IMR-90 (cell line): ENCODE measurements around the gene CHD6. TPM values are rescaled to one million over a fixed set of nuclear protein-coding genes. Genes with fewer than 3 reads are reported as not detected.

ENCODE experiments used
- ATAC-seq: fragments of 200-7000 bp; cut with Tn5 transposase; 2 replicates; pipeline ENCODE4 v1.9.1; 2020; ENCODE audit warnings: low read depth, mild to moderate bottlenecking, moderate library complexity
- BruUV-seq: library from RNA; stranded (reverse); fragments of 400-500 nt; replicated peaks from 2 replicates; lab custom pipeline; 2021; lab: Mats Ljungman, UMichigan
- CTCF ChIA-PET: fragments of 300-600 bp; formaldehyde crosslinking; extraction: SDS; loops from one replicate; lab custom pipeline; 2021; ENCODE audit warnings: antibody characterized with exemption; lab: Yijun Ruan, JAX
- POLR2A ChIA-PET: fragments of 300-600 bp; sonication (Branson Sonifier 250); formaldehyde crosslinking; loops from one replicate; lab custom pipeline; 2022; ENCODE audit warnings: antibody characterized with exemption; ENCODE audit not compliant: unreplicated experiment; lab: Charles Lee
- DNase-seq: peaks from one replicate; pipeline ENCODE4 v3.0.0; 2013
- H2AFZ ChIP-seq: replicated peaks from 2 replicates; pipeline ENCODE3; 2013; ENCODE audit warnings: low read length, mild to moderate bottlenecking; ENCODE audit not compliant: poor library complexity
- H2AK5ac ChIP-seq: 2 replicates; pipeline ENCODE4 v1.6.1; 2013; ENCODE audit warnings: low read depth, low read length, inconsistent platforms
- H2AK9ac ChIP-seq: replicated peaks from 2 replicates; pipeline ENCODE3; 2013; ENCODE audit warnings: mild to moderate bottlenecking, low read depth, low read length, moderate library complexity; ENCODE audit not compliant: poor library complexity
- H2BK120ac ChIP-seq: 2 replicates; pipeline ENCODE4 v1.6.1; 2013; ENCODE audit warnings: low read depth, low read length, inconsistent platforms
- H2BK15ac ChIP-seq: 3 replicates; pipeline ENCODE4 v1.6.1; 2013; ENCODE audit warnings: low read depth, low read length, inconsistent platforms
- H2BK20ac ChIP-seq: 2 replicates; pipeline ENCODE4 v1.6.1; 2013; ENCODE audit warnings: low read depth, mild to moderate bottlenecking, inconsistent platforms, low read length, moderate library complexity
- H2BK5ac ChIP-seq: 2 replicates; pipeline ENCODE4 v1.6.1; 2013; ENCODE audit warnings: mild to moderate bottlenecking, low read depth, low read length, inconsistent platforms; ENCODE audit not compliant: poor library complexity, severe bottlenecking
- H3K14ac ChIP-seq: replicated peaks from 2 replicates; pipeline ENCODE4 v1.6.1; 2013; ENCODE audit warnings: low read depth, low read length, inconsistent platforms
- H3K18ac ChIP-seq: 2 replicates; pipeline ENCODE4 v1.6.1; 2013; ENCODE audit warnings: low read depth, low read length, control low read depth
- H3K23ac ChIP-seq: 2 replicates; pipeline ENCODE4 v1.6.1; 2013; ENCODE audit warnings: low read depth, low read length, inconsistent platforms
- H3K27ac ChIP-seq: 2 replicates; pipeline ENCODE4 v1.5.1; 2013; ENCODE audit warnings: mild to moderate bottlenecking, control low read depth, low read length; ENCODE audit not compliant: insufficient read depth
- H3K27me3 ChIP-seq: 2 replicates; pipeline ENCODE4 v1.6.1; 2013; ENCODE audit warnings: low read length; ENCODE audit not compliant: control insufficient read depth, insufficient read depth
- H3K36me3 ChIP-seq: 2 replicates; pipeline ENCODE4 v1.6.1; 2013; ENCODE audit warnings: low read length, mixed read lengths; ENCODE audit not compliant: control insufficient read depth, insufficient read depth
- H3K4ac ChIP-seq: 2 replicates; pipeline ENCODE4 v1.6.1; 2013; ENCODE audit warnings: low read depth, low read length, inconsistent platforms
- H3K4me1 ChIP-seq: 2 replicates; pipeline ENCODE4 v1.6.1; 2013; ENCODE audit warnings: low read length, mixed read lengths; ENCODE audit not compliant: control insufficient read depth, insufficient read depth
- H3K4me2 ChIP-seq: 2 replicates; pipeline ENCODE4 v1.6.1; 2013; ENCODE audit warnings: low read depth, mild to moderate bottlenecking, control low read depth, low read length, moderate library complexity
- H3K4me3 ChIP-seq: 2 replicates; pipeline ENCODE4 v1.5.1; 2013; ENCODE audit warnings: low read depth, mild to moderate bottlenecking, control low read depth, low read length, moderate library complexity; ENCODE audit not compliant: insufficient read depth
- H3K56ac ChIP-seq: 2 replicates; pipeline ENCODE4 v1.6.1; 2013; ENCODE audit warnings: low read length, inconsistent platforms; ENCODE audit not compliant: insufficient read depth; ENCODE audit errors: extremely low read depth
- H3K79me1 ChIP-seq, 2 experiments: 2 replicates each; pipeline ENCODE4 v1.6.1; 2013; ENCODE audit warnings: low read length in 2 of 2, inconsistent platforms in 1 of 2, low read depth in 1 of 2
- H3K9ac ChIP-seq: 2 replicates; pipeline ENCODE4 v1.6.1; 2013; ENCODE audit warnings: low read depth, low read length, control low read depth
- H3K9me1 ChIP-seq: 2 replicates; pipeline ENCODE4 v1.6.1; 2013; ENCODE audit warnings: low read length, inconsistent platforms; ENCODE audit not compliant: insufficient read depth
- H3K9me3 ChIP-seq: 2 replicates; pipeline ENCODE4 v1.6.1; 2013; ENCODE audit warnings: low read length; ENCODE audit not compliant: control insufficient read depth, insufficient read depth
- H4K20me1 ChIP-seq: 2 replicates; pipeline ENCODE4 v1.6.1; 2013; ENCODE audit warnings: low read length, inconsistent platforms; ENCODE audit not compliant: insufficient read depth
- H4K5ac ChIP-seq: 2 replicates; pipeline ENCODE4 v1.6.1; 2013; ENCODE audit warnings: mild to moderate bottlenecking, low read depth, low read length, control low read depth
- H4K8ac ChIP-seq, 2 experiments: 2 replicates each; pipeline ENCODE4 v1.6.1; 2013; ENCODE audit warnings: low read depth in 2 of 2, low read length in 2 of 2, control low read depth in 1 of 2, inconsistent platforms in 1 of 2
- H4K91ac ChIP-seq: 2 replicates; pipeline ENCODE4 v1.6.1; 2013; ENCODE audit warnings: low read depth, low read length, inconsistent platforms; ENCODE audit not compliant: insufficient read depth
- CHD1 ChIP-seq: IDR thresholded peaks from 2 replicates; pipeline ENCODE4 v1.6.1; 2012; ENCODE audit warnings: low read depth, low read length, improper control_type of control experiment
- FOS ChIP-seq: fragments of 150-350 bp; IDR thresholded peaks from 2 replicates; pipeline ENCODE4 v1.6.1; 2016; ENCODE audit warnings: low read depth, low read length
- NFE2L2 ChIP-seq: fragments of 150-350 bp; IDR thresholded peaks from 2 replicates; pipeline ENCODE4 v1.6.1; 2016; ENCODE audit warnings: low read depth, mild to moderate bottlenecking, low read length
- WGBS, 2 experiments: methylation state at CpG; one replicate each; pipeline versions ENCODE4 v1.1.5 to v1.1.7; 2013; ENCODE audit warnings: missing lambda C conversion rate in 2 of 2; ENCODE audit not compliant: insufficient read length in 1 of 2; ENCODE audit errors: extremely low coverage in 2 of 2; 5-methylcytosine and 5-hydroxymethylcytosine counted together
- dilution Hi-C: fragments of 300-500 bp; cut with HindIII; formaldehyde crosslinking; loops from one replicate; pipeline ENCODE4 v1.14.3; 2018; ENCODE audit warnings: low sequenced_read_pairs; ENCODE audit not compliant: unreplicated experiment
- in situ Hi-C: fragments of 300-500 bp; cut with MboI; formaldehyde crosslinking; loops from 3 replicates; pipeline ENCODE4 v1.14.3; 2019; ENCODE audit warnings: low sequenced_read_pairs, inconsistent platforms, mixed read lengths
- intact Hi-C: fragments of 100-400 bp; cut with micrococcal nuclease; formaldehyde crosslinking; loops from 2 replicates; pipeline ENCODE4 v1.10.0; 2022
- polyA plus RNA-seq, 3 experiments: library from polyadenylated mRNA; depleted of rRNA; stranded (reverse); fragments of >200 nt; gene quantifications; 2 replicates each; pipeline ENCODE4 v1.2.3, GENCODE V29; 2012; ENCODE audit warnings: low replicate concordance in 1 of 3
- total RNA-seq: library from RNA; depleted of rRNA; stranded (reverse); fragments of >200 nt; gene quantifications from 2 replicates; pipeline ENCODE4 v1.2.3, GENCODE V29; 2012

CHD6 gene
- total and polyA plus RNA-seq, 2 of the 4 experiments (the other 2 are of a cell fraction), result 8.8 to 26.7 TPM

DNA sequence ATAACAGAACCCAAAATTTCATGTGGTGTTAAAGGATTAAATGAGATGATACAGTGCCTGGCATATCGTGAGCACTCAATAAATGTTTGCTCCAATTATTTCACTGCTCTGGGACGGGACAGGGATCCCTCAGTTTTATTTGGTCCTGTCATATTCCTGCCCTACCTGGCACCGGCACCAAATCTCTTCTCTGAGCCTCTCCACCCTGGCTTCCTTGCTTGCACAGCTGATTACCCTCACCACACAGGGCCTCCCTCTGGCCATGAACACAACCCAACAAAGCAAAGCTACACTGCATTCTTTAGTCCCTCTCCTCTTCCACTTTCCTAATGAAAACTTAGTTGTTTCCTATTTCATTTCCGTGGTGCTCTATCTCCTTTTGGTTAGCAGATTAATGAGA is 16.4 kb downstream of the CHD6 start:
- Histone ChIP-seq H3K9ac (no peak overlapping the region), H3K14ac (no peak overlapping the region), H2BK5ac (no peak overlapping the region), H3K27me3 (no peaks in the 10 kb centered on the region), H3K56ac (no peak overlapping the region), H3K4me2 (no peak overlapping the region), H4K8ac (no peak overlapping the region), H2BK20ac (no peak overlapping the region), H3K18ac (no peak overlapping the region), H2BK15ac (no peak overlapping the region), H4K91ac (no peak overlapping the region), H4K20me1 (peaks cover 47% of the 10 kb centered on the region), H3K27ac (no peak overlapping the region), H2BK120ac (no peak overlapping the region), H3K9me1 (no peaks in the 10 kb centered on the region; the same call in 1 of the 2 replicates), H3K23ac (no peak overlapping the region), H3K79me1 (peaks cover 53 to 76% of the 10 kb centered on the region in 2 experiments), H3K9me3 (peaks cover 27% of the 10 kb centered on the region), H2AK5ac (no peak overlapping the region), H3K4ac (no peak overlapping the region), H3K36me3 (peaks cover 2% of the 10 kb centered on the region), H2AK9ac (no peak overlapping the region), H3K4me3 (no peak overlapping the region), H3K4me1 (no peaks in the 10 kb centered on the region), H4K5ac (no peak overlapping the region), H2AFZ (no peak overlapping the region)
- BruUV-seq, result no TSS peak
- 80% methylated on average over 1 of the region's 4 CpGs; no CpG with 5 or more reads in 1 of the 2 experiments for WGBS, 2 experiments
- in situ Hi-C loops, result loop anchor here (25.0 kb wide), 2 partner anchors 439 to 639 kb away; no protein-coding TSS in a partner anchor
- dilution Hi-C loops, result no loop called here
- intact Hi-C loops, result no loop called here
- CTCF ChIA-PET, result no interaction called here
- ATAC-seq (no peak), DNase-seq (no peak)
- POLR2A ChIA-PET, result no interaction called here
- no peak for TF ChIP-seq FOS
- TF ChIP-seq NFE2L2, result no peak
- TF ChIP-seq CHD1, result no peak
